ENCODE data around the gene BRSK1. TPM values are rescaled to one million over a fixed set of nuclear protein-coding genes. Genes with fewer than 3 reads are reported as not detected.
A peak's percentile ranks its signal among the peaks of the same experiment; 100 is the strongest.

The BRSK1 gene
- total and polyA plus RNA-seq, 2 donors from 2014 or later = 1.4 to 6.5 TPM

DNA sequence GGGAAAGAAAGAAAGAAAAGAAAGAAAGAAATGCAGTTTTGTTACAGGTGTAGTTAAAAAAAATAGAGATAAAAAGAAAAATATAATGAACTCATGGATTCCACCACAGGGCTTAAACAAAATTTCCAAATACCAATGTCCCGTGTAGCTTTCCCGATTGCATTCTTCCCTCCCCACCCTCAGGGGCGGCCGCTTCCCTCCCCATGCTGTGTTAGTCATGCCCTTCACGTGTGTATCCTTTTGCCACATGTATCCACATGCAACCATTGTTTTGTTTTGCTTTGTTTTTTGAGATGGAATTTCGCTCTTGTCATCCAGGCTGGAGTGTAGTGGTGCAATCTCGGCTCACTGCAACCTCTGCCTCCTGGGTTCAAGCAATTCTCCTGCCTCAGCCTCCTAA, 52.3 kb downstream of the BRSK1 start:
- Histone ChIP-seq H3K27ac (ENCODE audit: low read depth in 2 of 2, low read length in 2 of 2) (no peak overlapping the region), H3K4me1 (ENCODE audit: control insufficient read depth in 2 of 3, insufficient read depth in 2 of 3, low read depth in 1 of 3, low read length in 3 of 3) (peaks cover 0 to 12% (median 0%) of the 10 kb centered on the region in 3 donors), H3K36me3 (ENCODE audit: control insufficient read depth in 2 of 3, insufficient read depth in 3 of 3, low read length in 3 of 3) (no peaks in the 10 kb centered on the region), H3K27me3 (ENCODE audit: control insufficient read depth, insufficient read depth, low read length) (no peaks in the 10 kb centered on the region), H3K9ac (ENCODE audit: low read length in 3 of 3) (no peak overlapping the region), H3K9me3 (ENCODE audit: control insufficient read depth in 2 of 3, insufficient read depth in 1 of 3, low read length in 3 of 3) (no peaks in the 10 kb centered on the region), H3K4me3 (ENCODE audit: low read length in 3 of 3) (no peak overlapping the region)
- DNase-seq = no peak
- TF ChIP-seq, protein P1, sequence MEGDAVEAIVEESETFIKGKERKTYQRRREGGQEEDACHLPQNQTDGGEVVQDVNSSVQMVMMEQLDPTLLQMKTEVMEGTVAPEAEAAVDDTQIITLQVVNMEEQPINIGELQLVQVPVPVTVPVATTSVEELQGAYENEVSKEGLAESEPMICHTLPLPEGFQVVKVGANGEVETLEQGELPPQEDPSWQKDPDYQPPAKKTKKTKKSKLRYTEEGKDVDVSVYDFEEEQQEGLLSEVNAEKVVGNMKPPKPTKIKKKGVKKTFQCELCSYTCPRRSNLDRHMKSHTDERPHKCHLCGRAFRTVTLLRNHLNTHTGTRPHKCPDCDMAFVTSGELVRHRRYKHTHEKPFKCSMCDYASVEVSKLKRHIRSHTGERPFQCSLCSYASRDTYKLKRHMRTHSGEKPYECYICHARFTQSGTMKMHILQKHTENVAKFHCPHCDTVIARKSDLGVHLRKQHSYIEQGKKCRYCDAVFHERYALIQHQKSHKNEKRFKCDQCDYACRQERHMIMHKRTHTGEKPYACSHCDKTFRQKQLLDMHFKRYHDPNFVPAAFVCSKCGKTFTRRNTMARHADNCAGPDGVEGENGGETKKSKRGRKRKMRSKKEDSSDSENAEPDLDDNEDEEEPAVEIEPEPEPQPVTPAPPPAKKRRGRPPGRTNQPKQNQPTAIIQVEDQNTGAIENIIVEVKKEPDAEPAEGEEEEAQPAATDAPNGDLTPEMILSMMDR (IDR thresholded peaks at IDR 0.05; ENCODE audit: borderline replicate concordance, extremely low read depth, insufficient read depth) = no peak
- intact Hi-C loops (cut with DNase I) = no loop called here
- no peak for FAIRE-seq

DNA sequence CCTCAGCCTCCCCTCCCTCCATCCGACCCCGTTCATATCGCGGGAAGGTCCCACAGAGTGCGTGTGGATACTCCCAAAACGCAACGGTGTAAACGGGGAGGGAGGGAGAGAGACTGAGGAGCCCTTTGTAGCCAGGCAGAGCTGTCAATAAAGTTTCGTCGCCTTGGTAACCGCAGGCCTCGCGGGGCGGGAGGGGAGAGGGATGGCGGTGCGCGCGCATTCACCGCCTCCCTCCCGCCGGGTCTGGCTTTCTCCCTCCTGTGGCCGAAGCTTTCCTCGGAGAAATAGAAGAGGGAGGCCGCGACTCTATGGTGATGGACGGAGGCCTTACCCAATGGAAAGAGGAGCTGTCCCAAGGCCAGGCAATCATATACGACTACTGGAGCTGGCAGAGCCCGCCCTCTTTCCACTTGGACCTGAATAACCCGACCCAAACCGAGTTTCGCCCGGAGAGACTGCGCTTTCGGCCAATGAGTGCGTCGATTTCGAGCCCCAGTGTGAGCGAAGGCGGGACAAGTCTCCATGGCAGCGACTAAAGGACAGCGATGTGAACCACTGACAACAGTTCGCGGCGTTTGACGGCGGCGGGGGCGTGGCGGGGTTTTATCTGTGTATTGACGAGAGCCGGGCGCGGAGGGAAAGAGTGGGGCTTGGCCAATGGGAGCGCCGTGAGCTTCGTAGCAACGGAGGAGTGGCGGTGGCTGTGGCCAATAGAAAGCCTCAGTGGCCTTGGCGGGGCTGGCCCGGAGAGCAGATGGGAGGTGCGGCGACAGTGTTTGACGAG, 55.5 kb downstream of the BRSK1 start, which contains the start of gene KMT5C:
TSS of gene KMT5C (plus strand) at position 772 of the 784 bp plus-strand sequence. CDS start 2,061 bp downstream, outside the sequence.
- H3K4me1 ChIP-seq (ENCODE audit: control insufficient read depth in 2 of 3, insufficient read depth in 2 of 3, low read depth in 1 of 3, low read length in 3 of 3) = peaks cover 0 to 16% (median 0%) of the 10 kb centered on the region in 3 donors
- FAIRE-seq = peak; percentile 100

DNA sequence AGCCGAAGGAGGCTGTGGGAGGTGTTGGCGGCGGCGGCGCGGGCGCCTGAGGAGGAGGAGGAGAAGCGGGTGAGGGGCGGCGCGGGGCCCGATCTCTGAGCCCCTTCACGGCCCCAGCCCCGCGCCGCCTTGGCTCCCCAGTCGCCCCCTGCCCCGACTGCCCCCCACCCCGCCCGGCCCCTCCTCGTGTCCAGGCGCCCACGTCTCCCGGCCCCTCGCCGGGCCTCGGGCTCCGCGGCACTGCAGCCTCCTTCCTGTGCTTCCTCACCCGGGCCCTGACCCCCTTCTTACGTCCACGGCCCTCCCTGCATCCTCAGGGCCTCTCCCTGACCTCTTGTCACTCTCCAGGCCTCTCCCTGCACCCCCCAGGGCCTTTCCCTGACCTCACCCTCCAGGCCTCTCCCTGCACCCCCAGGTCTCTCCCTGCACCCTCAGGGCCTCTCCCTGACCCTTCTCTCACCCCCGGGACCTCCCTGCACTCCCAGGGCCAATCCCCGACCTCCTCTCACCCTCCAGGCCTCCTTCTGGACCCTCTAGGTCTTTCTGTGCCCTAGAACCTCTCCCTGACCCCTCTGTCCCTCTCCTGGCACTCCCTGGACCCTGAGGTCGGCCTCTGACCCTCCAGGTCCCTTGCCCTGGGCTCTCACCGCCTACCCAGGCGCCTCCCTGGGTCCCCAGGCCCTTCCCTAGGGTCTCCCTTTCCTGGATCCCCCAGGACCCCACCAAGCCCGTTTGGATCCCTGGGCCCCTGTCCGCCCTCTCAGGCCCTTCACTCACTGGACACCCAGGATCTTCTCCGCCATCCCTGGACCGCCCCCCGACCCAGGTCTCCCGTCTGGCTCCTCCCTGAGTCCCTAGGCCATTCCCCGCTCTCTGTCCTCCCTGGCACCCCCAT, 56.3 kb downstream of the BRSK1 start:
- no peaks in the 10 kb centered on the region for H3K27me3 ChIP-seq (ENCODE audit: control insufficient read depth, insufficient read depth, low read length)
- H3K4me1 ChIP-seq (ENCODE audit: control insufficient read depth in 2 of 3, insufficient read depth in 2 of 3, low read depth in 1 of 3, low read length in 3 of 3) = peaks cover 0 to 16% (median 0%) of the 10 kb centered on the region in 3 donors
- intact Hi-C loops (cut with DNase I) = no loop called here
- peak overlapping the region; percentile 41 to 43 for H3K27ac ChIP-seq (ENCODE audit: low read depth in 2 of 2, low read length in 2 of 2)
- no peak for FAIRE-seq
- peak overlapping the region; percentile 68 to 72 (median 68) for H3K4me3 ChIP-seq (ENCODE audit: low read length in 3 of 3)
- TF ChIP-seq, protein P1 (IDR thresholded peaks at IDR 0.05; ENCODE audit: borderline replicate concordance, extremely low read depth, insufficient read depth) = no peak
- H3K9ac ChIP-seq (ENCODE audit: low read length in 3 of 3) = peak overlapping the region; percentile 30 to 87 (median 58)
- peak in 2 of 5 donors; percentile 82 to 87 for DNase-seq
- H3K36me3 ChIP-seq (ENCODE audit: control insufficient read depth in 2 of 3, insufficient read depth in 3 of 3, low read length in 3 of 3) = no peaks in the 10 kb centered on the region
- H3K9me3 ChIP-seq (ENCODE audit: control insufficient read depth in 2 of 3, insufficient read depth in 1 of 3, low read length in 3 of 3) = no peaks in the 10 kb centered on the region

More for the DNA sequence above, 55.5 kb downstream of the BRSK1 start, which contains the start of gene KMT5C:
- Histone ChIP-seq H3K9me3 (ENCODE audit: control insufficient read depth in 2 of 3, insufficient read depth in 1 of 3, low read length in 3 of 3) (no peaks in the 10 kb centered on the region), H3K4me3 (ENCODE audit: low read length in 3 of 3) (peak within 1 kb of the TSS; percentile 72 to 78 (median 78)), H3K27ac (ENCODE audit: low read depth in 2 of 2, low read length in 2 of 2) (peak within 1 kb of the TSS; percentile 95 to 96), H3K27me3 (ENCODE audit: control insufficient read depth, insufficient read depth, low read length) (no peaks in the 10 kb centered on the region), H3K36me3 (ENCODE audit: control insufficient read depth in 2 of 3, insufficient read depth in 3 of 3, low read length in 3 of 3) (no peaks in the 10 kb centered on the region), H3K9ac (ENCODE audit: low read length in 3 of 3) (peak within 1 kb of the TSS; percentile 48 to 89 (median 81))
- intact Hi-C loops (cut with DNase I) = no loop called here
- TF ChIP-seq, protein P1 (IDR thresholded peaks at IDR 0.05; ENCODE audit: borderline replicate concordance, extremely low read depth, insufficient read depth) = no peak
- peak; percentile 100 for DNase-seq
